Measurements from ENCODE around the gene IGFBP7.

Gene IGFBP7

DNA sequence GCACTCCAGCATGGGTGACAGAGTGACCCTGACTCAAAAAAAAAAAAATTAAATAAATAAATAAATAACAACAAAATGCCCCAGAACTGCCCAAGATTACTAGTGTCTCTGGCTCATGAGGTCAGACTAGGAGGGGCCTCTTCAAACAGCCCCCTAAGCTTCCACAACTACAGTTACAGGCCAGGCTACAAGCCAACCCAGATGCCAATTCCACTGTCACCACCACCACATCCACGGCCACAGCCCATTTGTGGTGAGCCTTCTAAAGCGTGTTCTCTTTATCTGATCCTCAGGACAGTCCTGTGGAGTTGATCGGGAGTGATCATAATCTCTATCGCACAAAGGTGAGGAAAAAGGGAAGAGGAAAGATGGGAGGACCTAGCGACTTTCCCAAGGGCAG lies 36.6 kb downstream of the IGFBP7 start:
- TF ChIP-seq CTCF (IDR thresholded peaks at IDR 0.05; ENCODE audit: low read depth, low read length): no peak
- H3K4me3 ChIP-seq (ENCODE audit: low read depth, low read length): no peak overlapping the region

GRCh38 chr4:57071326-57071725 lies 38.9 kb downstream of the IGFBP7 start:
- TF ChIP-seq CTCF (IDR thresholded peaks at IDR 0.05; ENCODE audit: low read depth, low read length): no peak
- no peak overlapping the region for H3K4me3 ChIP-seq (ENCODE audit: low read depth, low read length)

GRCh38 chr4:57070461-57070860 lies 39.7 kb downstream of the IGFBP7 start:
- TF ChIP-seq CTCF (IDR thresholded peaks at IDR 0.05; ENCODE audit: low read depth, low read length): no peak
- no peak overlapping the region for H3K4me3 ChIP-seq (ENCODE audit: low read depth, low read length)

DNA sequence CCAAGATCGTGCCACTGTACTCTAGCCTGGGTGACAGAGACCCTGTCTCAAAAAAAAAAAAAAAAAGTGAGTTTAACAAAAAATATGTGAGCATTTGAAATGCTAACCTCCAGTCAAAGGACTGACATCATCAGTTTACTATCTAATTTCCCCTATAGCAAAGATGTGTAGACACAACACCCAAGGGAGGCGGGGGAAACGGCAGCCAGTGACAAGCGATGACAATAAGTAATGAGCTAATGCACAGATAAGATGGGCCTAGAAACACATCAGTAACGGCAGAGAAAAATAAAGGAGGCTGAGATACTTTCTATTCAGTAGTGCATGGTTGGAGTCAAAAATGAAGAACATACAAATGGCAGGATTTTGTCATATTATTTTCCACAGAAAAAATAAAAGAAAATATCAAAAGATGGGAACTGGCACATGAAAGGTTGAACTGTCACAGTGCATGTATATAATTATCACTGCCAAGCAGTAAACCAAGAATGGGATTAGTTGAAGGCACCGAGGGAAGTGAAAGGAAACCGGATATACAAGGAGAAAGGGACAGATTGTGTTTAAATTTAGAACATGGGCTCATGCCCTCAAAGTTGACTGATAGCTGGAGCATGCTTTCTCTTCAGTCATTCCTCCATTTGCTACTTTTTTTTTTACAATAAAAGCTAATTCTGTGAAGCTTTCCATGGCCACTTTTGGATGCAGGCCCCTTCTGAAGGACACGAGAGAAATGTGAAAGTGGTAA lies 41.8 kb downstream of the IGFBP7 start:
- no peak for TF ChIP-seq CTCF (IDR thresholded peaks at IDR 0.05; ENCODE audit: low read depth, low read length)
- no peak overlapping the region for H3K4me3 ChIP-seq (ENCODE audit: low read depth, low read length)

- TF ChIP-seq CTCF (IDR thresholded peaks at IDR 0.05; ENCODE audit: low read depth, low read length): no peak
- H3K4me3 ChIP-seq (ENCODE audit: low read depth, low read length): peak overlapping the region; percentile 44
These were observed 44.3 kb downstream of the IGFBP7 start for GRCh38 chr4:57065730-57066482.

DNA sequence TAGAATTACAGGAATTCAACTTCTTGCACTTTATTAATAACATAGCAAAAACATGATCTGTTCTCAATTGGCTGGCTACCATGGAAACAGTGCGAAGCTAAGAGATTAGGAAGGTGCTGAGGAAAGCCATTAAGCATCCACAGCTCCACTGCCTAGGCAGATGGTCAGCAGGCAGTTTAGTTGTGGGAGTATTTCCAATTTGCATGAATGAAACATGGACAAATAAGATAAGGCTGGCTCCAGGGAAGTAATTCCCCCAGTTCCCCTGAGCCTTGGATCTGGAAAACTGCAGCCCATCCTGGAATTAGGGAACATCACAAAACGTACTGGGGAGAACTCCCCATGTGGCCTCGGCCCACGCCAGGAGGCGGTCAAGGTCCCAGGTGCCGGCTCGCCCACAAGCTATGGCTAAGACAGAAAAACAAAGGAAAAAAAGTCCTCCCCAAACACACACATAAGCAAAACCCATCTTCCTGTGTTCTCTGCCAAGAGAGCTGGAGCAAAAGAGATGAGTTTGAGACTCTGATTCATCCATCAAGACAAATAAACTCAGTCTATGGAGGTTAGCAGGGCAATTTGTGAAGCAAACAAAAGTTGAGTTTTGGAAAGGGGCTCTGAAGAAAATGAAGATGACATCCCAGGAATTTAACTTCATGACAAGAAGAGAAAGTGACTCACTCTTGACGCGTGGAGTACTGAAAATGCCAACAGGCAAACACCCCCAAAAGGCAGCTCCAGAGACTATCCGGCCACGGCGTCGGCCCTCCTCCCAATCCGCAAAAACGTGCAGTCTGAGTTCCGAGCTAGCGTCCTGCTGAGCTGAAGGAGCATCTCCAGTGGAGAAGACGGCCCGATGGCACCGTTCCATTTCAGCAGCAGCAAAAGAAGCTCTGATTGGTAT lies 45.1 kb downstream of the IGFBP7 start:
- TF ChIP-seq CTCF (IDR thresholded peaks at IDR 0.05; ENCODE audit: low read depth, low read length): no peak
- peak overlapping the region; percentile 44 for H3K4me3 ChIP-seq (ENCODE audit: low read depth, low read length)

Measured in WI38 (cell line).